Mucosa of rectum (tissue), 2 donors: ENCODE results near the gene NAA10.

Source experiments
- H3K27ac ChIP-seq, 2 donors: one replicate each; pipeline ENCODE4 v1.7.0; 2013; ENCODE audit warnings: inconsistent platforms in 2 of 2, low read depth in 2 of 2, low read length in 2 of 2
- H3K27me3 ChIP-seq, 2 donors: one replicate each; pipeline ENCODE4 v1.7.0; 2013; ENCODE audit warnings: low read length in 2 of 2; ENCODE audit not compliant: control insufficient read depth in 2 of 2, insufficient read depth in 2 of 2
- H3K36me3 ChIP-seq, 2 donors: one replicate each; pipeline ENCODE4 v1.7.0; 2013; ENCODE audit warnings: low read length in 2 of 2; ENCODE audit not compliant: control insufficient read depth in 2 of 2, insufficient read depth in 2 of 2
- H3K4me1 ChIP-seq, 2 donors: one replicate each; pipeline ENCODE4 v1.7.0; 2013; ENCODE audit warnings: low read length in 2 of 2, mild to moderate bottlenecking in 1 of 2; ENCODE audit not compliant: control insufficient read depth in 2 of 2, insufficient read depth in 2 of 2
- H3K4me3 ChIP-seq, 2 donors: one replicate each; pipeline ENCODE4 v1.7.0; 2013; ENCODE audit warnings: low read length in 2 of 2
- H3K9ac ChIP-seq, 2 donors: one replicate each; pipeline ENCODE4 v1.7.0; 2013; ENCODE audit warnings: low read length in 2 of 2, low read depth in 1 of 2, mild to moderate bottlenecking in 1 of 2
- H3K9me3 ChIP-seq, 2 donors: one replicate each; pipeline ENCODE4 v1.7.0; 2013; ENCODE audit warnings: low read length in 2 of 2; ENCODE audit not compliant: control insufficient read depth in 2 of 2
- donor health status: healthy.
- donor health status: Normal muscosa, but diverticular disease.

Gene NAA10

DNA sequence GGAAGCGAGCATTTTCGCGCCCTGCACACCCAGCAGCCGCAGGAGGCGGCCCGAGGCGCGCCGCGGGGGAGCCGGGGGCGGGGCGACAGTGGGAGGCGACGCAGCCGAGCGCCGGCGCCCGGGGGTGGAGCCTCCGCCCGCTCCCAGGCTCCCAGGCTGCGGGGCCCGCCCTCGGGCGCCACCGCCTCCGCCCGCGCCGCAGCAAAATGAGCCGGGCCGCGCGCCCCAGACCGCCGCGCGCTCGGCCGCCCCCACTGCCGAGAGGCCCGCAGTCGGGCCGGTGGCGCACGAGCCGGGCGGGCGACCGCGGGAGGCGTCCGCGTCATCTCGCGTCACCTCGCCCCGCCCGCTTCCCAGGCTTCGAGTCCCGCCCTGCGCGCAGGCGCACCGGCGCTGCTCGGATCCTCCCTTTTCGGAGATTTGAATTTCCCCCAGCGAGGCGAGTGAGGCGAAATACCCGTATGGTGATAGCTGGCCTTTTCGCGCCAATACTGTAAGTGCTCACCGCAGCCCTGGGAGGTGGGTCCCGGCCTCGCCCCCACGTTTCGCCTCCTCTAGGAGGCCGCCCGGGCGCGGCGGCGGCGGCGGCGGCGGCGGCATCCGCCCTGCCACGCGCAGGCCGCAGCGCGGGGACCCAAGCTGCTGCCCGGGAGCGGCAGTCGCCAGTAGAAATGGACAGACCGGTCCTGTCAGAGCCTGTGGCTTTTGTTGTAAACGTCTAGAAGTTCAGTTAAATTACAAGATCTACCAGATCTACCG, 37.7 kb upstream of the NAA10 start, which contains the start of gene TMEM187:
Gene TMEM187 (plus strand): TSS at position 387 of the 759 bp plus-strand sequence. CDS start 9,309 bp downstream, outside the sequence.
- peak within 1 kb of the TSS; percentile 88 to 97 for H3K4me3 ChIP-seq
- no peaks in the 10 kb centered on the region for H3K9me3 ChIP-seq
- no peaks in the 10 kb centered on the region for H3K36me3 ChIP-seq
- H3K27ac ChIP-seq, result peak within 1 kb of the TSS; percentile 99 to 100
- H3K4me1 ChIP-seq, result peaks cover 33 to 42% of the 10 kb centered on the region in 2 donors
- H3K27me3 ChIP-seq, result no peaks in the 10 kb centered on the region
- peak within 1 kb of the TSS; percentile 93 to 98 for H3K9ac ChIP-seq

DNA sequence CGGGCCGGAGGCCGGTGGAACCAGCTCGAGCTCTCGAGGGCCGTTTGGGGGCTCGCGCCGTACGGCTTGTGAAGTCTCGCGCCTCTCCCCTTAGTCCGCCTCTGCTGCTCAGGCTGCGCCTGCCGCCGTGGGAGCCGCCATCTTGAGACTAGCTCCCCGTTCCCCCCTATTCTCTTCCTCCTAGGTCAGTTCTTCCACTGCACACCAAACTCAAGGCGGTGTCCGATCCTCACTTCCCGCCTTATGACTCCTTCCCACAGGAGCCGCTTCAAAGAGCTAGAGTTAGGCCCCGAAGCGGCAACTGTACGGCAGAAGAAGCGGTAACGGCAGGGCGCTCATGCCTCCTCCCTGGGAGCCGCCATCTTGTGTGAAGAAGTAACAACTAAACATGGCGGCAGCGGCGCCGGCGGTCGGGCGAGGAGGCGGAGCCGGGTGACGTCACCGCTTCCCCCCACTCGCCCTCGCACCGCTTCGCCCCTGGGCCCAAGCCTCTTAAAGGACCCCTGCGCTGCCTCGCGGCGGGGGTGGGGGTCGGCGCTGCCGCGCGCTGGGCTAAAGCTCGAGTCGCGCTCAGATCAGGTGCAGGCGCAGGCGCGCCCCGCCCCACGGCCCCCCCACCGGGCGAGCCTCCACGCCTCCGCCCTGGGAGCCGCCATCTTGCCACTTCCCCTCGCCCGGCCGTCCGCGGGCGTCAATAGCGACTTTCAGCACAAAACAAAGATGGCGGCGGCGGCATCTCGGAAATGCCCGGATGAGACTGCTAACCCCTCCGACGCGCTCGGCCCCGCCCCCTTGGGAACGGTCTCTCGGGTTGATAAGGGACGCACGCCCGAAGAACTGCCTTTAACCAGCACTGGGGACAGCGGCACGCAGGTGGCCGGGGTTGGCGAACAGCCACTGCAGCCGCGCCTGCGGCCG, 36.9 kb upstream of the NAA10 start, which contains the start of gene HCFC1:
Gene HCFC1 (minus strand): TSS at position 369 of the 918 bp plus-strand sequence. CDS start 978 bp downstream, outside the sequence.
- Histone ChIP-seq H3K9ac (peak within 1 kb of the TSS; percentile 93 to 98), H3K4me1 (peaks cover 35 to 48% of the 10 kb centered on the region in 2 donors), H3K36me3 (no peaks in the 10 kb centered on the region), H3K27ac (peak within 1 kb of the TSS; percentile 99 to 100), H3K9me3 (no peaks in the 10 kb centered on the region), H3K27me3 (no peaks in the 10 kb centered on the region), H3K4me3 (peak within 1 kb of the TSS; percentile 88 to 97)

DNA sequence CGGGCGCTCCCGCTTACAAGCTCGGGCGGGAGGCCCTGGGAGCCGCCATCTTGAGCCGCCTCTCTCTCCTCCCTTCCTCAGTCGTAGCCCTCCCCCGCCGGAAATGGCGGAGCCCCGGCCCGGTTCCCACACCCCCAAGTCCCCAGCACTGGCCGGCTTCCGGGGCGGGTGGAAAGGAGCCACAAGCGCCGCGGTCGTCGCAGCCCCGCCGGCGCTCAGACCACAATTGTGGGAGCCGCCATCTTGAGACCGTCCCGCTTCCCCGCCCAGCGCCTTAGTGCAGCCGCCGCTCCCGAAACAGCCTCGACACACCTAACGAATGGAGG, 36.2 kb upstream of the NAA10 start:
- Histone ChIP-seq H3K4me1 (peaks cover 42 to 52% of the 10 kb centered on the region in 2 donors), H3K9ac (peak overlapping the region; percentile 93 to 98), H3K27ac (peak overlapping the region; percentile 99 to 100), H3K9me3 (no peaks in the 10 kb centered on the region), H3K27me3 (no peaks in the 10 kb centered on the region), H3K36me3 (no peaks in the 10 kb centered on the region), H3K4me3 (peak overlapping the region; percentile 88 to 97)

DNA sequence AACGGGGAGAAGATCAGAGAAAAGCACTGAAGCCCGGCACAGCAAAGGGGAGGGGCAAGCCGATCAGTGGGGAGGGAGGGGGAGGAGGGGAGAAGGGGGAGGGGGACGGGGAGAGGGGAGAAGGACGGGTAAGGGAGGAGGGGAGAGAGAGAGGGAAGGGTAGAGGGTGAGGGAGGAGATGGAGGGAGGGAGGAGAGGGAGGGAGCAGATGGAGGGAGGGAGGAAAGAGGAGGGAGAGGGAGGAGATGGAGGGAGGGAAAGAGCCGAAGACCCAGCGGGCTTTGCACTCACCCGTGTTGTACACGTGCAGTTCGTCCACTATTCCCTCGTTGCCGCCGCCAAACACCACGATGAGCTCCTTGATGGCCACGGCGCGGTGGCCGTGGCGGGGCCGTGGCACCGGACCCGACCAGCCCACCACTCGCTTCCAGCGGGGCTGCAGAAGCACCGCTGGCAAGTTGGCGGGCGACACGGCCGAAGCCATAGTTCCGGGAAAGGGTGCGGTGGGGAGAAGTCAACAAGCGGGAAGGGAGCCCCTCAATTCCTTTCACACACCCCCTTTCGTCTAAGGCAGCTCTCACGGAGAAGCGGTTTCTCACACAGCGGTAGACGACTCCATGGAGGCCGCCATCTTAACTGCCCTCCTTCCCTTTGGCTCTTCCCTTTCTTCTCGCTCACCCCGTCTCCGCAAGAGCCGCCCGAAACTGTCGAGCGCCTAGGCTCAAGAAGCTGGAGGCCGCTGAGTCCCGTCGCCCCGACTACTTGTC, 35.7 kb upstream of the NAA10 start:
- Histone ChIP-seq H3K9me3 (no peaks in the 10 kb centered on the region), H3K36me3 (no peaks in the 10 kb centered on the region), H3K4me1 (peaks cover 42 to 52% of the 10 kb centered on the region in 2 donors), H3K9ac (peak overlapping the region; percentile 93 to 98), H3K4me3 (peak overlapping the region; percentile 88 to 97), H3K27ac (peak overlapping the region; percentile 99 to 100), H3K27me3 (no peaks in the 10 kb centered on the region)

DNA sequence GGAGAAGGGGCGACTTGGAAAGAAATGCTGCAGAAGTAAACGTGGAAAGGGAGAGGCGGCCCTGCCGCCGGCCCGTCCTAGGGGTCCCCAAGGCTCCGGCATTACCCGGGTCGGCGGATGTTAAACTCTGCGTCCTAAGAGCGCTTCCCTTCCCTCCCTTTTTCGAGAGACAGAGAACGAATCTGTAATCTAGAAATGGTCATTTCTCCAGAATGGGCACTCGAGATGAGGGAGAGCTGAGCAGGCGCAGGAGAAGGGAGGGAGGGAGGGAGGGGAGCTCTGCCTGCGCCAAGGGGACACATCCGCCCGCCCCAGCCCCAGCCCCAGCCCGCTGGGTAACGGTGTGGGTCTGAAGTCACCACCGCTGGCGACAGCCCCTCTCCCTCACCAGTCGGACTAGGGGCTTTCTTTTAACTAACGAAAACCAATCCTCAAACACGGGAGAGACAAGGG, 35.1 kb upstream of the NAA10 start:
- peak overlapping the region; percentile 17 to 100 for H3K27ac ChIP-seq

DNA sequence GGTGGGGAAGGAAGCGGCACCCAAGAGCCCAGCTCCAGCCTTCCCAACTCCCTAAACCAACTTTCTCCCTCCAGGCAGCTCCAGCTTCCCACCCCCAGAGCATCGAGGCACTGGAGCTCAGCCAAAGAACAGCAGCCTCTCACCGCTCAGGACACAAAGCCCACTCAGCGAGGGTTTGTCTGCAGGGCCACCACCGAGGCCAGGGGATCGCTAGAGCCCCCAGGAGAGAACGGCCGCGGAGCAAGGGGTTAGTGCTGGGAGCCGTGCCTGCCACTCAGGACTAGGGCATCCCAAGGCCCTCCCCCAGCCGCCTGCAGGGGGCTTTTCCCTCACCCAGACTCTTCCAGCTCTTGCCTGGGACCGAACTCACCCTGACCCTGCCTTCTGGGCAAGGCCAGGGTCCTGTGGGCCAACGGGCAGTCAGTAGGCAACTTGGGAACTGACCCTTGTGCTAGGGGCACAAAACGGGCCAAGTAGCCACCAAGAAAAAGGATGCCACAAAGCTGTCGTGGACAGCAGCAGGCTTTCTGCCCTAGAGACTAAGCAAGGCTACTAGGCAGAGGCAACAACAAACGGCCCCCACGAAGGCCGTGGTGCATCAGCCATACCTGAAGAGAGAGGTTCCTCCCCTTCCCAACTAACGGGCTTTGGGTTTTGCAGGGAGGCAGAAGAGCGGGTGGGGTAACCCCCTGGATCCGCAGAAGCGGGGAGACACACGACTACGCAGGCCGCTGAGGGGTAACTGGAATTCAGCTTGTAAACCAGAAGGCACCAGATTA, 34.5 kb upstream of the NAA10 start:
- no peaks in the 10 kb centered on the region for H3K27me3 ChIP-seq
- H3K9ac ChIP-seq, result peak overlapping the region; percentile 34 to 38
- H3K4me1 ChIP-seq, result peaks cover 37 to 48% of the 10 kb centered on the region in 2 donors
- H3K9me3 ChIP-seq, result no peaks in the 10 kb centered on the region
- H3K4me3 ChIP-seq, result peak overlapping the region; percentile 88 to 97
- peak overlapping the region; percentile 17 to 100 for H3K27ac ChIP-seq
- H3K36me3 ChIP-seq, result no peaks in the 10 kb centered on the region

More for the DNA sequence above, 35.1 kb upstream of the NAA10 start:
- Histone ChIP-seq H3K9me3 (no peaks in the 10 kb centered on the region), H3K4me3 (peak overlapping the region; percentile 88 to 97), H3K4me1 (peaks cover 42 to 52% of the 10 kb centered on the region in 2 donors), H3K36me3 (no peaks in the 10 kb centered on the region), H3K27me3 (no peaks in the 10 kb centered on the region), H3K9ac (peak overlapping the region in 1 of 2 donors; percentile 34)

DNA sequence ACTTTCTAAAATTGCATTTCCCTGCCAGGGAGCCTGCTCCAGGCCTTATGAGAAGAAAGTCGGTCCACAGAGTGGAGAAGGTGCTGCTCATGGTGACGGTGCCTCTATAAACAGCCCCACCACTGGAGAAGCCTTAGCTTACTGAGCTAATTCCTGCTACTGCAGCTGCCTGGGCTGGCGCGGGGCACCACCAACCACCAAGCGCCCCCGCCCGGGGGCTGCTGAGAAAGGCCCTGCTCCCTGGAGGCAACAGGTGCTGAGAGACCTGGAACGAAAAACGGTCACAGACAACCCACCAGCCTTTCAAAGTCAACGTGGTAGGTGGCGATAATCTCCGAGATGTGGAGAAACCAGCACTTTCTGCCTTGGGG, 33.9 kb upstream of the NAA10 start:
- peak overlapping the region in 1 of 2 donors; percentile 38 for H3K9ac ChIP-seq
- no peaks in the 10 kb centered on the region for H3K9me3 ChIP-seq
- H3K4me1 ChIP-seq, result peaks cover 31 to 42% of the 10 kb centered on the region in 2 donors
- H3K4me3 ChIP-seq, result peak overlapping the region; percentile 88 to 97
- H3K27me3 ChIP-seq, result no peaks in the 10 kb centered on the region
- H3K36me3 ChIP-seq, result no peaks in the 10 kb centered on the region
- H3K27ac ChIP-seq, result peak overlapping the region in 1 of 2 donors; percentile 100

DNA sequence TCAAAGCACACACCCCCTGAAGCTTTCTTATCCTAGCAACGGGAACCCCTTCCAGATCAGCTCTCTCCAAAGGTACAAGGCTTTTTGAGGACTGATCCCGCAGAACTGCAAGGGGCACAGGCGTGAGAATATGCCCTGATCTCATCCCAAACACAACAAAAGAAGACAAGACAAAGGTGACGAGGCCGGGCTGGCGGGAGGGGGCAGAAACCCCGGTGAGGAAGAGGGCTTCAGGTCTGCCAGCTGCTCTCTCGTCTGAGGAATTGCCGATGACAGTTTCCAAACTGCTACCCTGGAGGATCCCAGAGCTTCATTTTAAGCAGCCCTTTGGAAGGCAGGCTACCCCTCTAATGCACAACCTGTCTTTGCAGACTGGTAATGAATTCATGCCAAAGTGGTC, 33.4 kb upstream of the NAA10 start:
- no peak overlapping the region for H3K9ac ChIP-seq
- H3K27me3 ChIP-seq, result no peaks in the 10 kb centered on the region
- no peaks in the 10 kb centered on the region for H3K9me3 ChIP-seq
- peaks cover 0 to 4% of the 10 kb centered on the region in 2 donors for H3K36me3 ChIP-seq
- peak overlapping the region in 1 of 2 donors; percentile 97 for H3K4me3 ChIP-seq
- peak overlapping the region; percentile 34 to 100 for H3K27ac ChIP-seq
- peaks cover 26 to 38% of the 10 kb centered on the region in 2 donors for H3K4me1 ChIP-seq
